OCI-LY7 (cell line): ENCODE results near the gene UTS2R.

Source experiments
- CTCF ChIP-seq: fragments of 200-600 bp; sonication (generic); conservative IDR thresholded peaks from 2 replicates; pipeline ENCODE4 v1.5.1; 2014; ENCODE audit warnings: mild to moderate bottlenecking, antibody characterized with exemption, low read length, moderate library complexity, mixed read lengths
- EZH2phosphoT487 ChIP-seq: fragments of 200-600 bp; sonication (generic); IDR thresholded peaks from 2 replicates; pipeline ENCODE4 v1.6.1; 2018; ENCODE audit warnings: low read depth, borderline replicate concordance, mild to moderate bottlenecking, mixed run types, antibody characterized with exemption, low read length, moderate library complexity, mixed read lengths

GRCh38 chr17:82388223-82388921, 16.8 kb downstream of the UTS2R start:
- TF ChIP-seq CTCF (no peak), EZH2phosphoT487 (no peak)
